Activated CD4-positive, alpha-beta memory T cell treated with anti-CD3 and anti-CD28 coated beads for 36 hours (primary cell): ENCODE data around the gene SLC24A3. TPM values are rescaled to one million over a fixed set of nuclear protein-coding genes. Genes with fewer than 3 reads are reported as not detected.

Source experiments
- CTCF ChIA-PET: fragments of 350-600 bp; sonication (Branson Sonifier 250); formaldehyde crosslinking; loops from one replicate; lab custom pipeline; 2021; ENCODE audit warnings: antibody characterized with exemption, inconsistent platforms; lab: Charles Lee
- POLR2A ChIA-PET: fragments of 350-600 bp; sonication (Branson Sonifier 250); formaldehyde crosslinking; loops from one replicate; lab custom pipeline; 2021; ENCODE audit warnings: antibody characterized with exemption; lab: Charles Lee
- DNase-seq: peaks from one replicate; pipeline ENCODE4 v3.0.0-alpha.2; 2020
- H3K27ac Mint-ChIP-seq: one replicate; pipeline ENCODE4 v1.8.0; 2021; ENCODE audit warnings: mixed read lengths
- H3K27me3 Mint-ChIP-seq: one replicate; pipeline ENCODE4 v1.8.0; 2021; ENCODE audit warnings: mixed read lengths
- H3K36me3 Mint-ChIP-seq: one replicate; pipeline ENCODE4 v1.8.0; 2021; ENCODE audit warnings: mixed read lengths
- H3K4me1 Mint-ChIP-seq: one replicate; pipeline ENCODE4 v1.8.0; 2021; ENCODE audit warnings: low read depth, mixed read lengths
- H3K4me3 Mint-ChIP-seq: one replicate; pipeline ENCODE4 v1.8.0; 2021; ENCODE audit warnings: mild to moderate bottlenecking, mixed read lengths
- H3K9me3 Mint-ChIP-seq: one replicate; pipeline ENCODE4 v1.8.0; 2021; ENCODE audit warnings: mixed read lengths
- intact Hi-C: fragments of 100-400 bp; cut with micrococcal nuclease; formaldehyde crosslinking; loops from one replicate; pipeline ENCODE4 v1.15.1; 2023
- total RNA-seq, 2 experiments: library from RNA; stranded (reverse); gene quantifications; one replicate each; pipeline ENCODE4 v1.2.3, GENCODE V29; 2021

SLC24A3 gene
- total RNA-seq, 2 experiments from 2014 or later: not detected

DNA sequence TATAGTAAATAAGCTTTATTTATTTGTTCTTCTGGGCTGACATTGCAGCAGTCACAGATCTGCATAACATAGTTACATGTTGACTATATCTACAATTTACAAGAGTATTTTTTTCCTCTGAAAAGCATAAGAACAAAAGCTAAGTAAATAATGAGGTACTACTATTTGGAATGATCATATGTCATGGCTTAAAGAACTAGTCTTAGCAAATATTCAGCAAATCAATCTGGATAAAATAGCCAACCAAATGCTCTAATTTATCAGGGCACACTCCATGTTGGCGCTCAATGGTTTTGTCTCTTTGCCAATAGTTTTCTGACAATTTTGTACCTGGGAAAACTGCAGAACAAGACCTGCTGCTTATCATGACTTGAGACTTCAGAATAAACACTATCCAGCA, 312.2 kb downstream of the SLC24A3 start:
- ChIA-PET CTCF (no interaction called here), POLR2A (no interaction called here)
- DNase-seq: no peak
- no peaks in the 10 kb centered on the region for H3K27me3 Mint-ChIP-seq
- intact Hi-C loops: no loop called here
- no peak overlapping the region for H3K4me3 Mint-ChIP-seq
- no peaks in the 10 kb centered on the region for H3K4me1 Mint-ChIP-seq
- no peak overlapping the region for H3K27ac Mint-ChIP-seq
- no peaks in the 10 kb centered on the region for H3K9me3 Mint-ChIP-seq
- no peaks in the 10 kb centered on the region for H3K36me3 Mint-ChIP-seq

DNA sequence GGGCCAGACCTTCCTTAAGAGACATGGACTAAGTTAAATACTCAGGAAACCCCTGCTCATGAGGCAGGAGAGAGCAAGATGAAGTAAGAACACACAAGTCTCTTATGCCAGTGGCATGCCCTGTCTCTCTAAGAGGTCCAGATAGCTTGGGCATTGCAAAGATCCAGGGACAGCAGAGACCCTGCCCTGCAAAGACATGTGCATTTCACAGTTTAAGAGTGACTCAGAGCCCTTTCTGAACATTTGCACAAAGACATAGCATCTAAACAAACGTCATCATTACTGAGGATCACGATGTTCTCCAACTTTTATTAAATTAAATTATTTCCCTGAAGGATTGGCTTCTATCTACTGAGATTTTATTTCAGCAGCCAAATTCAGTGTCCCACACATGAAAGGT, 315.1 kb downstream of the SLC24A3 start:
- DNase-seq: no peak
- H3K27me3 Mint-ChIP-seq: no peaks in the 10 kb centered on the region
- CTCF ChIA-PET: no interaction called here
- H3K4me3 Mint-ChIP-seq: no peak overlapping the region
- H3K9me3 Mint-ChIP-seq: no peaks in the 10 kb centered on the region
- no peaks in the 10 kb centered on the region for H3K4me1 Mint-ChIP-seq
- no peaks in the 10 kb centered on the region for H3K36me3 Mint-ChIP-seq
- intact Hi-C loops: no loop called here
- no peak overlapping the region for H3K27ac Mint-ChIP-seq
- POLR2A ChIA-PET: no interaction called here

DNA sequence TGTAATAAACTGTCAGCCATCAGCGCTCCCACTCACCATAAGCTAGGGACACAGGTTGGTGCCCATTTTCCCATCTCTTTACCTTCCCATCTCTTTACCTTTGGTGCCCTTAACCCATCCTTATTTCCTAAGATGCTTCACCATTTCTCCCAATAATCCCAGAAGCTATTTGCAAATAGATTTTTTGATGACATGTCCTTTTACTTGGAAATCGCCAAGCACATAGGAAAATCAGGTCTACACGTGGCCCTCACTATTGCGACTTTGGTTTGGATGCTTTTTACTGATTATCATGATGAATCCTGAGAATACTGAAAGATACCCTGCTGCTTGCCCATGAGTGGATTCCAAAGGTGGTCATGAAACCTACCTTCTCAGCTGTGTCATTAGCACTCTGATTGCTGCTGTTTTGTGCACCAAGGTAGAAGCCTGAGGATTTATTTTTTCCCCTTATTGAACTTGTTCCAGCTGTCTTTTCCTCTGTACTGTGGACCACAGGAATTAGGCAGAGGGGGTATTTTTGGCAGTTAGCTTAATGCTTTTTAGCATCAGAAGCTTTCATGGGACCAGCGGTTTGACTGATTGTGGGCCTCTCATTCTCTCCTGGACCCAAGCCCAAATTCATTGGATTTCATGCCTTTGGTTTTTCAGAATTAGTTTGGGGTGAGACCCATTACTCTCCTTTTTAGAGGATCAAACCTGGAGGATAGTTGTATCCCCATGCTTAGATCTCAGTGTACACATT, 316.0 kb downstream of the SLC24A3 start:
- POLR2A ChIA-PET: no interaction called here

DNA sequence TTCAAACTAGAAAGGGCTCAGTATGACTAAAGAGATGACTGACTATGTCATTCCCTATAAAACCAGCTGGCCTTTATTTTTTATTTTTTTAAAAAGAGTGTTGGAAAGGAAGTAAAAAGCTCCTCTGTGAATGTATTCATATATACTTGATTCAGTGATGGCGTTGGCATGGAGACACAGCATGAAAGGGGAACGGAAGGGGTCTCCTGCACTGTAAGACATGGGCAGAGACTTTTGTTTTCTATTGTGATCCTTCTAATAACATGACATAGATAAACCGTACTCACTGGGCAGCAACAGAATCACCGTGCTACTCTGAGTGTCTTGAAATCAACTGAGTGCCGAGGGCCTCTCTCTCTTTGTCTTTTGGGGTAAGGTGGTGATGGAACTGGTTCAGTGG, 317.6 kb downstream of the SLC24A3 start:
- CTCF ChIA-PET: no interaction called here

More for the DNA sequence above, 316.0 kb downstream of the SLC24A3 start:
- Mint-ChIP-seq H3K27me3 (no peaks in the 10 kb centered on the region), H3K27ac (no peak overlapping the region), H3K9me3 (no peaks in the 10 kb centered on the region), H3K36me3 (no peaks in the 10 kb centered on the region), H3K4me1 (no peaks in the 10 kb centered on the region), H3K4me3 (no peak overlapping the region)
- intact Hi-C loops: no loop called here
- no peak for DNase-seq
- CTCF ChIA-PET: no interaction called here

DNA sequence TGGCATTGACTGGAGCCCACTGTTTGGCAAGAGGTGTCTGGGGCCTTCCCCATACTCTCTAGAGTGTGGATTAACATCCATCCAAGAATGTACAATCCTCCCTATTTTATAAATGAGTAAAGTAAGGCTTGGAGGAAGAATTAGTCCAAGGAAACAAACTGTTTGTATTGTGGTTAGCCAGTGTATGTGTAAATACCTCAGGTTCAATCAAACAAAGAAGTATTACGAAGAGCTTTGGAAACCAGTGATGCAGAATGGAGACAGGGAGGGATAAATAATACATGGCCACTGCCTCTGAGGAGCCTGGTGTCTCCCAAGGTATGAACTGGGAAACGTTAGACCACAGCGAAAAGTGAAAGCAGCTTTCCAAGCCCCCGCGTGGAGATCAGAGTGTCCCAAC, 319.0 kb downstream of the SLC24A3 start:
- Mint-ChIP-seq H3K9me3 (no peaks in the 10 kb centered on the region), H3K4me1 (no peaks in the 10 kb centered on the region), H3K27me3 (no peaks in the 10 kb centered on the region), H3K27ac (no peak overlapping the region), H3K36me3 (no peaks in the 10 kb centered on the region), H3K4me3 (no peak overlapping the region)
- intact Hi-C loops: no loop called here
- ChIA-PET POLR2A (no interaction called here), CTCF (no interaction called here)
- no peak for DNase-seq

More for the DNA sequence above, 317.6 kb downstream of the SLC24A3 start:
- no peak overlapping the region for H3K27ac Mint-ChIP-seq
- no peak for DNase-seq
- no peaks in the 10 kb centered on the region for H3K9me3 Mint-ChIP-seq
- POLR2A ChIA-PET: no interaction called here
- no peaks in the 10 kb centered on the region for H3K27me3 Mint-ChIP-seq
- H3K4me1 Mint-ChIP-seq: no peaks in the 10 kb centered on the region
- no peak overlapping the region for H3K4me3 Mint-ChIP-seq
- no peaks in the 10 kb centered on the region for H3K36me3 Mint-ChIP-seq
- intact Hi-C loops: no loop called here

DNA sequence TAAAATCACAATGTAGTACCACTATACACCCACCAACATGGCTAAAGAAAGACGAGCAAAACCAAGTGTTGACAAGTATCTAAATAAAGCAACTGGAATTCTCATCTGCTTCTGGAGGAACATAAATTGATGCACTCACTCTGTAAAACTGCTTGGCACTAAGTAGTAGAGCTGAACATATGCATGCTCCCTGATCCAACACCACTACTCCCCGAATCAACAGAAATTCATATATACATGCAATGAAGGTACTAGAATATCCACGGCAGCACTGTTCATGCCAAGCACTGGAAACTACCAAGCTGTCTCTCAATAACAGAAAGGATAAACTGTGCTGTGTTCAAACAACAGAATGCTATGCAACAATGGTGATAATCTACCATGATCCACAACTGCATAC, 326.1 kb downstream of the SLC24A3 start:
- DNase-seq: no peak
- Mint-ChIP-seq H3K4me1 (peaks cover 2% of the 10 kb centered on the region), H3K27me3 (no peaks in the 10 kb centered on the region), H3K9me3 (no peaks in the 10 kb centered on the region), H3K4me3 (no peak overlapping the region), H3K36me3 (no peaks in the 10 kb centered on the region), H3K27ac (no peak overlapping the region)
- ChIA-PET POLR2A (no interaction called here), CTCF (no interaction called here)
- intact Hi-C loops: no loop called here

DNA sequence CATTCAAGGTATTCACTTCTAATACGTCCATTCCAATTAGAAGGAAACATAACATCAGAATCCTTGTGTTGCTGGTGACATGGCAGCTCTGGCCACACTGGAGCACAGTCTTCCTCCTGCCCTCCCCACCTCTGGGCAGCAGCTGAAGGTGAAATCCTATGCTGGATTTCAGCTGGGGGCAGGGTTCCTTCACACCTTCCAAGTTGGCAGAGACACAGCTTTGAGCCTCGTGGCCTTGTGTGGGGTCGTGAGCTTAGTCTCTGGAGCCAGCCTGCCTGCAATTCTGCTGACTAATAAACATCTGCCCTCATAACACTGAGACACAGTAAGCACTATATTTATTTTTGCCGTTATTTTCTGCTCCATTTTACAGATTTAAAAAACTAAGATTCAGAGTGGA, 326.7 kb downstream of the SLC24A3 start:
- no peak overlapping the region for H3K27ac Mint-ChIP-seq
- POLR2A ChIA-PET: no interaction called here
- intact Hi-C loops: no loop called here
- H3K36me3 Mint-ChIP-seq: no peaks in the 10 kb centered on the region
- DNase-seq: no peak
- H3K4me1 Mint-ChIP-seq: peaks cover 2% of the 10 kb centered on the region
- no peak overlapping the region for H3K4me3 Mint-ChIP-seq
- H3K9me3 Mint-ChIP-seq: no peaks in the 10 kb centered on the region
- no peaks in the 10 kb centered on the region for H3K27me3 Mint-ChIP-seq
- CTCF ChIA-PET: no interaction called here

DNA sequence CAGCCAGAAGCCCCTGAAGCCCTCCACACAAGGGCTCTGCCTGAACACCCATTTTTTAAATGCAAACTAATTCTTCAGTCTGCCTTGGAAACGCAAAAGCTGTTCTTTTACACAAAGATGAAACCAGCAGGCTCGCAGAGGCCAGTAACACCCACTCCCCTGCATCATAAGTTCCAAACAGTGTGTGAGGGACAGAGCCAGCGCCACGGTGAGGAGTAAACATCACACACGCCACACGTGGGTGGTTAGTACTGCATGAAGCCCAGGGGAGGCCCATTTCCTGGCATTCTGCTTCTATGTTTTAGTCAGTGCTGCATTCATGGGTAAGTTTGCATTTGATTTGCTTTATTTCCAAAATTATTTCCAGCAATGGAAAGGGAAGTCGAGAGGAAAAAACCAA, 327.9 kb downstream of the SLC24A3 start:
- Mint-ChIP-seq H3K27ac (no peak overlapping the region), H3K36me3 (no peaks in the 10 kb centered on the region), H3K27me3 (no peaks in the 10 kb centered on the region), H3K9me3 (no peaks in the 10 kb centered on the region), H3K4me3 (no peak overlapping the region), H3K4me1 (peaks cover 2% of the 10 kb centered on the region)
- POLR2A ChIA-PET: no interaction called here
- CTCF ChIA-PET: interaction anchor here (0.6 kb wide), 1 partner anchor 94 kb away, joined by 3 read pairs; no protein-coding TSS in a partner anchor
- peak; percentile 41 for DNase-seq
- intact Hi-C loops: no loop called here

DNA sequence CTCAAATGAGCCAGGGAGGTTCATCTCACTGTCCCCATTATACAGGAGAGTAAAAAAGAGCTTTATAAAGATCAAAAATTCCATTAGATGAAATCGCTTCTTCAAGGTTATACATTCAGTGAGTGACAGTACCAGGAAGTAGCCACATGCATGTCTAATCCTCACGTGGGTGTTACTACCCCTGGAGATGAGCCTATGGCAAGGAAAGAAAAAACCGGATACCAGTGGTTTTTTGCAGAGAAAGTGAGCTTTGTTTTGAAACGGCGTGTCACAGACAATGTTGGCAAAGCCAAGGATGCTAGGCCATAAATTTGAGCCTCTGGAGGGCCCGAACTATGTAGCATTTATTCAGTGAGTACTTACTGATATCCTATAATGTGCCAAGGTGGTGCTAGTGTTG, 330.7 kb downstream of the SLC24A3 start:
- peaks cover 2% of the 10 kb centered on the region for H3K4me1 Mint-ChIP-seq
- no peaks in the 10 kb centered on the region for H3K27me3 Mint-ChIP-seq
- no peaks in the 10 kb centered on the region for H3K36me3 Mint-ChIP-seq
- ChIA-PET CTCF (no interaction called here), POLR2A (no interaction called here)
- no peak overlapping the region for H3K4me3 Mint-ChIP-seq
- DNase-seq: no peak
- H3K27ac Mint-ChIP-seq: no peak overlapping the region
- no peaks in the 10 kb centered on the region for H3K9me3 Mint-ChIP-seq
- intact Hi-C loops: no loop called here

DNA sequence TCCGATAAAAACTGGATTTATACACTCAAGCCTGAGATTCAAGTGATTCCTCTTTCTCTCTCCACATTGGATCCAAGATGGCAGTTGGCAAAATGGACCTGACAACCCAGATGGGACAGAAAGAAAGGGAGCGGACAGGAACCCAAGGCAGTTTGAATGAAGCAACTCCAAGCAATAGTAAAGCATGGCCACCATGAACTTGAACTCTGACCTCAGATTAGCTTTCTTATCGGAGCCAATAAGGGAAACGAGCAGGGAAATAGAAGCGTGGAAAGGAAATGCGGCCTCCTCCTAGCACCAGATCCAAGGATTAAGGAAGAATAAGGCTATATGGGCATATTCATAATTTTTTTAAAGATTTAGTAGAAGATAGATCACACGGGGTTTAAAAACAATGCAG, 332.2 kb downstream of the SLC24A3 start:
- DNase-seq: no peak
- no peaks in the 10 kb centered on the region for H3K36me3 Mint-ChIP-seq
- H3K27ac Mint-ChIP-seq: no peak overlapping the region
- ChIA-PET CTCF (no interaction called here), POLR2A (no interaction called here)
- H3K27me3 Mint-ChIP-seq: no peaks in the 10 kb centered on the region
- intact Hi-C loops: no loop called here
- no peaks in the 10 kb centered on the region for H3K9me3 Mint-ChIP-seq
- no peak overlapping the region for H3K4me3 Mint-ChIP-seq
- H3K4me1 Mint-ChIP-seq: peaks cover 1% of the 10 kb centered on the region

DNA sequence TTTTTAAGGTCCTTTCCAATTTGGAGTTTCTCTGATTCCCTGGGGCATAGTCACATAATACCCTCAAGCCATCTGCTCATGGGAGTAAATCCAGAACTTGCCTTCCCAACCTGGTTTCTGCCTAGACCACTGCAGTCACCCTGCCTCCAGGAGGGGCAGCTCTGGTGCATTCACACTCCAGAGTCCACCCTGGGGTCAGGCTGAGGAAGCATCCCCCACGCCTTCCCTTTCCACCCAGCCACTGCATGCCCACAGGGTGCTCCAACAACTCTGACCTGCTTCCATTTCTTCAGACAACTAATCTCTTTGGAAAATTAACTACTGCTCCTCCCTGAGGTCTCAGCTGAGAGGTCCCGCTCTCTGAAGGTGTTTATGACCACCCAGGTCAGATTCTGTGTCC, 334.2 kb downstream of the SLC24A3 start:
- POLR2A ChIA-PET: no interaction called here
- intact Hi-C loops: no loop called here
- CTCF ChIA-PET: no interaction called here
- no peak overlapping the region for H3K4me3 Mint-ChIP-seq
- no peak for DNase-seq
- no peaks in the 10 kb centered on the region for H3K27me3 Mint-ChIP-seq
- no peaks in the 10 kb centered on the region for H3K36me3 Mint-ChIP-seq
- no peak overlapping the region for H3K27ac Mint-ChIP-seq
- no peaks in the 10 kb centered on the region for H3K9me3 Mint-ChIP-seq
- no peaks in the 10 kb centered on the region for H3K4me1 Mint-ChIP-seq

DNA sequence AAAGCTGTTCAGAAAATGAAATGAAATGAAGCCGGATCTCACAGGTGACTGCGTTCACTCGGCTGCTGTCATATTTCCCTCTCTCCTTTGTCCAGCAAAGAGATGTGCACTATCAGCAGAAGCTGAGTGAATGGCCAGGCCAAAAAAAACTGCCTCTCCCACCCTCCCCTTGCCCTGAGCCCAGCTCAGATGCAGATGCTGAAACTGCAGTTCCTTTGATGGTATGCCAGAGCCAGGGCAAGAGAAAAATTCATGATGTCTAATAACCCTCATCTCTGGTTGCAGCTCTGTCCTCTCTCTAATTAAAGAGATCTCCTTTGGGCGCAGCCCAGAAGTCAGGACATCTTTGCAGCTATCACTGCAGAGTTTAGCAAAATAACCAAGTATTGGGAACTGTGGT, 335.1 kb downstream of the SLC24A3 start:
- H3K27me3 Mint-ChIP-seq: no peaks in the 10 kb centered on the region
- intact Hi-C loops: no loop called here
- H3K27ac Mint-ChIP-seq: no peak overlapping the region
- POLR2A ChIA-PET: no interaction called here
- H3K4me1 Mint-ChIP-seq: no peaks in the 10 kb centered on the region
- H3K36me3 Mint-ChIP-seq: no peaks in the 10 kb centered on the region
- no peak overlapping the region for H3K4me3 Mint-ChIP-seq
- CTCF ChIA-PET: no interaction called here
- no peak for DNase-seq
- H3K9me3 Mint-ChIP-seq: no peaks in the 10 kb centered on the region

DNA sequence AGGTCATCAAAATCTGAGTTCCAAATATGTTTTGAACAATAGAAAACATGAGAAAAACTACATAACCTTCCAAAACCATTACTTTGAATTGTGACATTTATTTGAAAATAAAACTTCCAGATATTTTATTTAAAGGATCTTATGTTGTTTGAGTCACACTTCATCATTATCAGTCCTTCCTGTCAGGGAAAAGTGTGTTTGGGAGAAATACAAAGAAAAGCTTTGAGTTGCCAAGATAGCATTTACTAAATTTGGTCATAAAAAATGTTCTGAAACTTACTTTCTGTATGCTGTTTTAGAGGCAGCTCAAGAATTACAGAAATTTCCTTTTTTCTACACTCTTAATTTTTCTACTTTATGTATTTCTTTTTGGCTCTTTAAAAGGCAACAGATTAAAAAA, 337.5 kb downstream of the SLC24A3 start:
- Mint-ChIP-seq H3K27me3 (no peaks in the 10 kb centered on the region), H3K27ac (no peak overlapping the region), H3K36me3 (no peaks in the 10 kb centered on the region), H3K4me3 (no peak overlapping the region), H3K9me3 (no peaks in the 10 kb centered on the region), H3K4me1 (no peaks in the 10 kb centered on the region)
- POLR2A ChIA-PET: no interaction called here
- CTCF ChIA-PET: no interaction called here
- intact Hi-C loops: no loop called here
- no peak for DNase-seq
